Kidney epithelial cell (primary cell): ENCODE measurements around the gene PALLD. TPM values are rescaled to one million over a fixed set of nuclear protein-coding genes. Genes with fewer than 3 reads are reported as not detected.

Experiments
- DNase-seq: peaks from one replicate; pipeline ENCODE4 v3.0.0-alpha.2; 2010; ENCODE audit warnings: low read depth
- H3K27me3 ChIP-seq: 2 replicates; pipeline ENCODE4 v1.6.0; 2011; ENCODE audit warnings: low read length; ENCODE audit not compliant: control insufficient read depth, insufficient read depth
- H3K36me3 ChIP-seq: 2 replicates; pipeline ENCODE4 v1.5.1; 2011; ENCODE audit warnings: low read length; ENCODE audit not compliant: control insufficient read depth, insufficient read depth
- H3K4me3 ChIP-seq: 2 replicates; pipeline ENCODE4 v1.5.1; 2011; ENCODE audit warnings: low read depth, mild to moderate bottlenecking, control low read depth, low read length
- total RNA-seq: library from RNA; depleted of rRNA; stranded (reverse); fragments of >200 nt; gene quantifications from 2 replicates; pipeline ENCODE4 v1.2.3, GENCODE V29; 2015
- TF ChIP-seq, protein P1 (sequence below): IDR thresholded peaks from 2 replicates; pipeline ENCODE4 v1.5.1; 2011; ENCODE audit warnings: mild to moderate bottlenecking, moderate library complexity, low read length, control low read depth, inconsistent platforms; ENCODE audit not compliant: insufficient read depth, poor library complexity, severe bottlenecking

PALLD gene
- total RNA-seq, 1 donor from 2014 or later = 77.4 TPM

DNA sequence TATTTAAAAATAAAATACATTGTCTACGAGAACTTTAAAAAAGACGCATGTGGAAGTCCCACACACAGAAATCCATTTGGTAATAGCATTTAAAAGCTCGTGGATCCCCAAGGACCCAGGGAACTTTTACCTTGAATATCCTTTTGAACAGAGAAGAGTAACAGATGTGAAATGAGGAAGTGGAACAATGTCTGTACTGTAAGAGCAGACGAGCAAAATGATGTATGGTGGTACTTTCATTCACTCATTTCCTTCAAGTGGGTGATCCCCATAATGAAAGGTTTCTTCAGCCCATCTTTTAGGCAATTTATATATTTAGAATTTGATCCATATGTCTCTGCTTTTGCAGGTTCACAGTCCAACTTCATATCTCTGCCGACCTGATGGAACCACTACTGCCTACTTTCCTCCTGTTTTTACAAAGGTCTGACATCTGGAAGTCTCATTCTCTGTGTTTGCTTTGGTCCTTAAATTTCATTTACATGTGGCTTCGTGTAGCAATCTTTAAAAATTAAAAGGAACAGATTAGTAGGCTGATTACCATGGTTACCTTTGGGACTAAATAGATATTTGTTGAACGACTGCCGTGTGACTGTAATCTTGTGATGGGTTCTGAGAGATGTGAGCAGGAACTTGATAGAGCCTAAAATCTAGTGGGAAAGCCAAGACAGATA, 188.4 kb downstream of the PALLD start:
- Histone ChIP-seq H3K4me3 (no peak overlapping the region), H3K36me3 (no peaks in the 10 kb centered on the region)
- TF ChIP-seq, protein P1, sequence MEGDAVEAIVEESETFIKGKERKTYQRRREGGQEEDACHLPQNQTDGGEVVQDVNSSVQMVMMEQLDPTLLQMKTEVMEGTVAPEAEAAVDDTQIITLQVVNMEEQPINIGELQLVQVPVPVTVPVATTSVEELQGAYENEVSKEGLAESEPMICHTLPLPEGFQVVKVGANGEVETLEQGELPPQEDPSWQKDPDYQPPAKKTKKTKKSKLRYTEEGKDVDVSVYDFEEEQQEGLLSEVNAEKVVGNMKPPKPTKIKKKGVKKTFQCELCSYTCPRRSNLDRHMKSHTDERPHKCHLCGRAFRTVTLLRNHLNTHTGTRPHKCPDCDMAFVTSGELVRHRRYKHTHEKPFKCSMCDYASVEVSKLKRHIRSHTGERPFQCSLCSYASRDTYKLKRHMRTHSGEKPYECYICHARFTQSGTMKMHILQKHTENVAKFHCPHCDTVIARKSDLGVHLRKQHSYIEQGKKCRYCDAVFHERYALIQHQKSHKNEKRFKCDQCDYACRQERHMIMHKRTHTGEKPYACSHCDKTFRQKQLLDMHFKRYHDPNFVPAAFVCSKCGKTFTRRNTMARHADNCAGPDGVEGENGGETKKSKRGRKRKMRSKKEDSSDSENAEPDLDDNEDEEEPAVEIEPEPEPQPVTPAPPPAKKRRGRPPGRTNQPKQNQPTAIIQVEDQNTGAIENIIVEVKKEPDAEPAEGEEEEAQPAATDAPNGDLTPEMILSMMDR = no peak

DNA sequence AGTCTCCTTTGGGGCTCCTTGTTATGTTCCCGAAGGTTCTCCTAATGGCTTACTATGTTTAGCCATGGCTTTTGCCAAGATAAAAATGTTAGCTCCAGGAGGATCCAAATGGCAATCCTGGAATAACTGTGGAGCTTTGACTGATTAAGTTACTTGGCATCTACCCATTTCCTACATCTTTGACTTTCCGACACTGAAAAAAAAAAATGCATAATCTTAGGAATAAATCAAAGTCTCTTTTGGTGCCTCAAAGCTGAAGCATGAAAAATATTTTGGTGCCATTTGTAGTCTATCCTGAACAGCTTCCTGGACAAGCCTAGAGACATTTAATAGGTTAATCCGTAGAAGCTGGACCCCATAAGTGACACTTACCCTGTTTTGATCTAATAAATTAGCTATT, 191.7 kb downstream of the PALLD start:
- DNase-seq = no peak
- Histone ChIP-seq H3K27me3 (no peaks in the 10 kb centered on the region), H3K36me3 (no peaks in the 10 kb centered on the region), H3K4me3 (no peak overlapping the region)
- TF ChIP-seq, protein P1 = no peak

More for the DNA sequence above, 188.4 kb downstream of the PALLD start:
- H3K27me3 ChIP-seq = no peaks in the 10 kb centered on the region
- DNase-seq = no peak

DNA sequence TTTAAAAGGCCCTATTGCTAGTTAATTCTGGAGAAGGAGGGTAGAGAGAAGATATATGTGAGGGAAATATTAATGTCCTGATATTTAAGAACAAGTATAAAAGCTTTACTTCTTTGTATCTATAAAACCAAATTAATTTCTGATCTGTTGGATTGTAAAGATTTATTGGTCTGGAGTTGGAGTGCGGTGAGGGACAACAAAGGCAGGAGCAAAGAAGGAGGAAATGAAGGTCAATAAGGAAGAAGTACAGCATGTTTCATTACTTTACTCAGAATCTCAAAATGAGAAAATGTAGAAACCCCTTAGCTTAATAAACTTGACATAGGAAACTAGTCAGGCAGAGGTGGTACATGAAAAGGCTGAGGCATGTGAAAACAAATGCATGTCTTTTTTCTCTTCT, 192.9 kb downstream of the PALLD start:
- DNase-seq = no peak
- Histone ChIP-seq H3K36me3 (no peaks in the 10 kb centered on the region), H3K27me3 (no peaks in the 10 kb centered on the region), H3K4me3 (no peak overlapping the region)
- TF ChIP-seq, protein P1 = no peak

DNA sequence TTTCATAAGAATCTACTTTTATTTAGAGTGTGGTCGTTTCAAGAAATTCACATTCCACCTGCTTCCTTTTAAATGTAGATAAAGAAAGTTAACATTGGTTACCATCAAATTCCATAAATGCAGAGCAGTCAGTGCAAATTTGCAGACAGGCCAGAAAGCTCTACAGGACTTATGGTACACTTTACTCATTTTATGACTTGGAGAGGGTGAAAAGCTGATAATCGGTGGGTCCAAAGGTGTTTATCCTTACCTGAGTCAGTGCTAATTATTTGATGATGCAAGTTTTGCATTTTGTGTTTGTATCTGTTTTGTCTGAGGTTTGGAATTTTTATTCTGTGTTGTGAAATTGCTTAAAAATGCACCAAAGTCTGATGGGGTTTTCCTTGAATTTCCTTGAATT, 193.3 kb downstream of the PALLD start:
- Histone ChIP-seq H3K4me3 (no peak overlapping the region), H3K27me3 (no peaks in the 10 kb centered on the region), H3K36me3 (no peaks in the 10 kb centered on the region)
- TF ChIP-seq, protein P1 = no peak
- no peak for DNase-seq

DNA sequence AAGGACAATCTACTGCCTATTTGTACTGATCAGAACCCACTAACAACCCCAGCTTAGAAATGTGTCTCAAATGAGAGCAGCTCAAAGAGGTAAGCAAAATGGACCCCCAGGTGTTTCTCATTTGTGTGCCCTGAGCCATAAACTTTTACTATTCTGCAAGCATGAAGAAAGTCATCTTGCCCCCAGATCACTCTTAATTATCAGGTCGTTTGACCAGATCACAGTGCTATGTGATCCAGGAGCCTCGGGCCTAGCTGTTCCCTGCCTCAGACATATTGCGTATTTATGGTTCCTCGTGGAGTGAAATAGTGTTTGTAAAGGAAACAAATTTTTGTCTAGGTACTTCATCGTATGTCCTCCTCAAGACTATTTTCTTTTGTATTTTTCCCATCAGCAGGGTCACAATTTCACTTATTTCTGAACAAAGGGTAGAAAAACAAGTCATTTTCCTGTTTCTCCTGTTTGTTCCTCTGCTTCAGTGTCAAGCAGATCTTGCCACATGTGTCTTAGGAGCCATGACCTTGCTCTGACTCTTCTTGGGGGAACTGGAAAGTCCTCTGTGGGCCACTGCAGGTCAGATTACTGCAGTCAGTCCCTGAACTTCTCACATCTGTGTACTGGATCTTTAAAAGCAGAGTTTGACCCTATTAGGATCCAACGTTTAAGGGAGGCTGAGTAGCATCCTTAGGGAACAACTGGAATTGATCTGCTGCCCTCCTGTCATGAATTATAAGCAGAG, 194.9 kb downstream of the PALLD start:
- TF ChIP-seq, protein P1 = no peak
- no peaks in the 10 kb centered on the region for H3K27me3 ChIP-seq
- H3K4me3 ChIP-seq = no peak overlapping the region
- H3K36me3 ChIP-seq = no peaks in the 10 kb centered on the region
- no peak for DNase-seq
